T-helper 17 cell (primary cell): ENCODE results near the gene ANKRD50. TPM values are rescaled to one million over a fixed set of nuclear protein-coding genes. Genes with fewer than 3 reads are reported as not detected.

ENCODE experiments used
- ATAC-seq: fragments of 150-1000 bp; cut with Tn5 transposase; 2 replicates; pipeline ENCODE4 v1.10.0; 2021; ENCODE audit warnings: mild to moderate bottlenecking, moderate library complexity
- DNase-seq, 3 donors: peaks; one replicate each; pipeline versions ENCODE4 v3.0.0 to v3.0.0-alpha.2; 2020 to 2021
- H3K9me3 ChIP-seq: one replicate; pipeline ENCODE4 v1.7.0; 2013; ENCODE audit warnings: low read length, mild to moderate bottlenecking; ENCODE audit not compliant: control insufficient read depth, poor library complexity, severe bottlenecking
- H3K27ac Mint-ChIP-seq: one replicate; pipeline ENCODE4 v1.8.0; 2022; ENCODE audit warnings: mild to moderate bottlenecking, moderate library complexity, mixed read lengths
- H3K27me3 Mint-ChIP-seq: one replicate; pipeline ENCODE4 v1.8.0; 2022; ENCODE audit warnings: mixed read lengths
- H3K36me3 Mint-ChIP-seq: one replicate; pipeline ENCODE4 v1.8.0; 2022; ENCODE audit warnings: low read depth, mixed read lengths
- H3K4me1 Mint-ChIP-seq: one replicate; pipeline ENCODE4 v1.8.0; 2022; ENCODE audit warnings: mild to moderate bottlenecking, mixed read lengths
- H3K4me3 Mint-ChIP-seq: one replicate; pipeline ENCODE4 v1.8.0; 2022; ENCODE audit warnings: mild to moderate bottlenecking, moderate library complexity, mixed read lengths
- total RNA-seq, 4 donors: library from RNA in 2 of 4; stranded (reverse) in 2 of 4; gene quantifications; one replicate each; pipeline ENCODE4 v1.2.3 and lab custom pipeline; 2022 to 2026

ANKRD50 gene
- under 1 TPM; 0.17 to 0.44 TPM for total RNA-seq
- total RNA-seq (lab: John Stamatoyannopoulos, UW): 0.53 to 2.3 reads per million in 2 donors

- Mint-ChIP-seq H3K27ac (no peak within 1 kb of the TSS), H3K4me3 (peak within 1 kb of the TSS; percentile 90)
Measured at GRCh38 chr4:124712372-124713184, at the start of gene ANKRD50. ANKRD50 (minus strand) TSS chr4:124712732; CDS start chr4:124710511, 2,221 bp downstream.

GRCh38 chr4:124757126-124757525, 44.6 kb upstream of the ANKRD50 start:
- Mint-ChIP-seq H3K4me1 (no peaks in the 10 kb centered on the region), H3K27ac (no peak overlapping the region), H3K4me3 (no peak overlapping the region), H3K27me3 (no peaks in the 10 kb centered on the region), H3K36me3 (no peaks in the 10 kb centered on the region)
- H3K9me3 ChIP-seq: no peaks in the 10 kb centered on the region
- DNase-seq (no peak), ATAC-seq (no peak)

More at GRCh38 chr4:124712372-124713184, at the start of gene ANKRD50:
- Mint-ChIP-seq H3K4me1 (peaks cover 5% of the 10 kb centered on the region), H3K27me3 (peaks cover 8% of the 10 kb centered on the region), H3K36me3 (no peaks in the 10 kb centered on the region)
- DNase-seq (peak; percentile 20 to 46 (median 39)), ATAC-seq (peak; percentile 78)
- no peaks in the 10 kb centered on the region for H3K9me3 ChIP-seq

GRCh38 chr4:124754681-124755080, 42.1 kb upstream of the ANKRD50 start:
- Mint-ChIP-seq H3K27ac (no peak overlapping the region), H3K4me1 (no peaks in the 10 kb centered on the region), H3K36me3 (no peaks in the 10 kb centered on the region), H3K27me3 (no peaks in the 10 kb centered on the region), H3K4me3 (no peak overlapping the region)
- no peaks in the 10 kb centered on the region for H3K9me3 ChIP-seq
- ATAC-seq (no peak), DNase-seq (no peak)

- H3K4me3 Mint-ChIP-seq: no peak overlapping the region
- no peak for ATAC-seq
- no peaks in the 10 kb centered on the region for H3K27me3 Mint-ChIP-seq
- DNase-seq: no peak
- H3K4me1 Mint-ChIP-seq: no peaks in the 10 kb centered on the region
- no peaks in the 10 kb centered on the region for H3K36me3 Mint-ChIP-seq
- no peaks in the 10 kb centered on the region for H3K9me3 ChIP-seq
- no peak overlapping the region for H3K27ac Mint-ChIP-seq
Measured at GRCh38 chr4:124753941-124754581, 41.5 kb upstream of the ANKRD50 start.

- ATAC-seq (no peak), DNase-seq (no peak)
- no peaks in the 10 kb centered on the region for H3K4me1 Mint-ChIP-seq
- H3K4me3 Mint-ChIP-seq: no peak overlapping the region
- no peaks in the 10 kb centered on the region for H3K27me3 Mint-ChIP-seq
- H3K36me3 Mint-ChIP-seq: no peaks in the 10 kb centered on the region
- H3K9me3 ChIP-seq: no peaks in the 10 kb centered on the region
- H3K27ac Mint-ChIP-seq: no peak overlapping the region
Measured at GRCh38 chr4:124749421-124749820, 36.9 kb upstream of the ANKRD50 start.

GRCh38 chr4:124748965-124749364, 36.4 kb upstream of the ANKRD50 start:
- Mint-ChIP-seq H3K27me3 (no peaks in the 10 kb centered on the region), H3K4me1 (no peaks in the 10 kb centered on the region), H3K36me3 (no peaks in the 10 kb centered on the region), H3K4me3 (no peak overlapping the region), H3K27ac (no peak overlapping the region)
- no peak for DNase-seq
- ATAC-seq: no peak
- no peaks in the 10 kb centered on the region for H3K9me3 ChIP-seq

GRCh38 chr4:124745985-124746801, 33.7 kb upstream of the ANKRD50 start:
- no peak overlapping the region for H3K4me3 Mint-ChIP-seq
- DNase-seq (no peak), ATAC-seq (no peak)
- no peak overlapping the region for H3K27ac Mint-ChIP-seq
- no peaks in the 10 kb centered on the region for H3K36me3 Mint-ChIP-seq
- H3K27me3 Mint-ChIP-seq: no peaks in the 10 kb centered on the region
- no peaks in the 10 kb centered on the region for H3K4me1 Mint-ChIP-seq
- H3K9me3 ChIP-seq: no peaks in the 10 kb centered on the region

- H3K4me3 Mint-ChIP-seq: no peak overlapping the region
- ATAC-seq: no peak
- H3K27me3 Mint-ChIP-seq: no peaks in the 10 kb centered on the region
- no peaks in the 10 kb centered on the region for H3K36me3 Mint-ChIP-seq
- no peaks in the 10 kb centered on the region for H3K9me3 ChIP-seq
- no peak overlapping the region for H3K27ac Mint-ChIP-seq
- no peaks in the 10 kb centered on the region for H3K4me1 Mint-ChIP-seq
- DNase-seq: no peak
Measured at GRCh38 chr4:124743711-124744110, 31.2 kb upstream of the ANKRD50 start.

GRCh38 chr4:124740501-124740900, 28.0 kb upstream of the ANKRD50 start:
- no peaks in the 10 kb centered on the region for H3K9me3 ChIP-seq
- H3K4me1 Mint-ChIP-seq: no peaks in the 10 kb centered on the region
- H3K4me3 Mint-ChIP-seq: no peak overlapping the region
- no peak overlapping the region for H3K27ac Mint-ChIP-seq
- ATAC-seq (no peak), DNase-seq (no peak)
- no peaks in the 10 kb centered on the region for H3K36me3 Mint-ChIP-seq
- H3K27me3 Mint-ChIP-seq: no peaks in the 10 kb centered on the region

GRCh38 chr4:124738994-124739393, 26.5 kb upstream of the ANKRD50 start:
- ATAC-seq (no peak), DNase-seq (no peak)
- no peaks in the 10 kb centered on the region for H3K9me3 ChIP-seq
- no peaks in the 10 kb centered on the region for H3K4me1 Mint-ChIP-seq
- H3K4me3 Mint-ChIP-seq: no peak overlapping the region
- H3K27me3 Mint-ChIP-seq: no peaks in the 10 kb centered on the region
- no peak overlapping the region for H3K27ac Mint-ChIP-seq
- no peaks in the 10 kb centered on the region for H3K36me3 Mint-ChIP-seq

- H3K27ac Mint-ChIP-seq: no peak overlapping the region
- H3K4me3 Mint-ChIP-seq: no peak overlapping the region
- DNase-seq (no peak), ATAC-seq (no peak)
- H3K36me3 Mint-ChIP-seq: no peaks in the 10 kb centered on the region
- H3K4me1 Mint-ChIP-seq: no peaks in the 10 kb centered on the region
- no peaks in the 10 kb centered on the region for H3K27me3 Mint-ChIP-seq
- H3K9me3 ChIP-seq: no peaks in the 10 kb centered on the region
Measured at GRCh38 chr4:124737619-124738018, 25.1 kb upstream of the ANKRD50 start.

- ATAC-seq (no peak), DNase-seq (no peak)
- no peaks in the 10 kb centered on the region for H3K36me3 Mint-ChIP-seq
- H3K4me1 Mint-ChIP-seq: no peaks in the 10 kb centered on the region
- no peak overlapping the region for H3K27ac Mint-ChIP-seq
- no peaks in the 10 kb centered on the region for H3K9me3 ChIP-seq
- no peak overlapping the region for H3K4me3 Mint-ChIP-seq
- H3K27me3 Mint-ChIP-seq: no peaks in the 10 kb centered on the region
Measured at GRCh38 chr4:124736526-124736925, 24.0 kb upstream of the ANKRD50 start.

GRCh38 chr4:124727331-124727890, 14.9 kb upstream of the ANKRD50 start:
- H3K9me3 ChIP-seq: no peaks in the 10 kb centered on the region
- H3K27me3 Mint-ChIP-seq: no peaks in the 10 kb centered on the region
- no peak overlapping the region for H3K27ac Mint-ChIP-seq
- H3K4me3 Mint-ChIP-seq: no peak overlapping the region
- H3K36me3 Mint-ChIP-seq: no peaks in the 10 kb centered on the region
- no peaks in the 10 kb centered on the region for H3K4me1 Mint-ChIP-seq
- ATAC-seq: no peak
- no peak for DNase-seq
